DOHH2 (cell line): ENCODE measurements around the gene SPATA19.

ENCODE experiments used
- H3F3A ChIP-seq: fragments of 200-600 bp; sonication (generic), shearing (Covaris generic); 2 replicates; pipeline ENCODE4 v1.6.0; 2016; ENCODE audit warnings: antibody characterized with exemption, mild to moderate bottlenecking; ENCODE audit not compliant: control insufficient read depth, insufficient read depth
- H3K27ac ChIP-seq: fragments of 200-600 bp; sonication (generic); 2 replicates; pipeline ENCODE4 v1.5.1; 2014; ENCODE audit warnings: low read depth, mild to moderate bottlenecking, low read length, moderate library complexity
- H3K27me3 ChIP-seq: fragments of 200-600 bp; sonication (generic); 2 replicates; pipeline ENCODE4 v1.6.1; 2014; ENCODE audit warnings: mild to moderate bottlenecking, low read length, mixed read lengths; ENCODE audit not compliant: control insufficient read depth
- H3K36me3 ChIP-seq: fragments of 200-600 bp; sonication (generic); 2 replicates; pipeline ENCODE4 v1.6.1; 2014; ENCODE audit warnings: mild to moderate bottlenecking, low read length, moderate library complexity, mixed read lengths; ENCODE audit not compliant: control insufficient read depth
- H3K4me1 ChIP-seq: fragments of 200-600 bp; sonication (generic); 2 replicates; pipeline ENCODE4 v1.6.1; 2014; ENCODE audit warnings: mild to moderate bottlenecking, low read length, mixed read lengths; ENCODE audit not compliant: control insufficient read depth
- H3K4me2 ChIP-seq: fragments of 200-600 bp; sonication (generic); 2 replicates; pipeline ENCODE4 v1.6.0; 2014; ENCODE audit warnings: mild to moderate bottlenecking, low read length, moderate library complexity
- H3K4me3 ChIP-seq: fragments of 200-600 bp; sonication (generic); 2 replicates; pipeline ENCODE4 v1.5.1; 2014; ENCODE audit warnings: mild to moderate bottlenecking, low read length, mixed read lengths
- H3K79me2 ChIP-seq: fragments of 200-600 bp; sonication (generic); 2 replicates; pipeline ENCODE4 v1.6.1; 2014; ENCODE audit warnings: mild to moderate bottlenecking, low read length, mixed read lengths; ENCODE audit not compliant: control insufficient read depth
- H3K9me2 ChIP-seq: fragments of 200-600 bp; sonication (generic); replicated peaks from 2 replicates; pipeline ENCODE4 v1.6.1; 2014; ENCODE audit warnings: mild to moderate bottlenecking, low read length, mixed read lengths; ENCODE audit not compliant: control insufficient read depth
- H3K9me3 ChIP-seq: fragments of 200-600 bp; sonication (generic); 2 replicates; pipeline ENCODE4 v1.6.1; 2014; ENCODE audit warnings: antibody characterized with exemption, low read length, mixed read lengths; ENCODE audit not compliant: control insufficient read depth, insufficient read depth
- H4K20me1 ChIP-seq: fragments of 200-600 bp; sonication (generic); 2 replicates; pipeline ENCODE4 v1.6.0; 2014; ENCODE audit warnings: low read depth, mild to moderate bottlenecking, antibody characterized with exemption, low read length, moderate library complexity; ENCODE audit not compliant: control insufficient read depth, insufficient read depth
- CTCF ChIP-seq: fragments of 200-600 bp; sonication (generic); IDR thresholded peaks from one replicate; pipeline ENCODE4 v1.5.1; 2014; ENCODE audit warnings: antibody characterized with exemption, mild to moderate bottlenecking, low read depth, low read length; ENCODE audit not compliant: poor library complexity, severe bottlenecking
- EZH2phosphoT487 ChIP-seq: fragments of 200-600 bp; sonication (generic); IDR thresholded peaks from 2 replicates; pipeline ENCODE4 v1.6.1; 2017; ENCODE audit warnings: borderline replicate concordance, mild to moderate bottlenecking, antibody characterized with exemption, low read length, moderate library complexity, mixed read lengths

Gene SPATA19

GRCh38 chr11:133827556-133827955 is 17.8 kb downstream of the SPATA19 start:
- H3K79me2 ChIP-seq: no peaks in the 10 kb centered on the region
- no peak overlapping the region for H3K4me2 ChIP-seq
- no peaks in the 10 kb centered on the region for H4K20me1 ChIP-seq
- H3K27me3 ChIP-seq: no peaks in the 10 kb centered on the region
- no peaks in the 10 kb centered on the region for H3K9me3 ChIP-seq
- TF ChIP-seq EZH2phosphoT487: no peak
- TF ChIP-seq CTCF: no peak
- no peaks in the 10 kb centered on the region for H3K9me2 ChIP-seq
- no peak overlapping the region for H3K27ac ChIP-seq
- H3K4me1 ChIP-seq: no peaks in the 10 kb centered on the region
- H3K4me3 ChIP-seq: no peak overlapping the region
- H3K36me3 ChIP-seq: no peaks in the 10 kb centered on the region
- no peaks in the 10 kb centered on the region for H3F3A ChIP-seq

GRCh38 chr11:133826866-133827265 is 18.4 kb downstream of the SPATA19 start:
- Histone ChIP-seq H3K4me2 (no peak overlapping the region), H3K27ac (no peak overlapping the region), H3K9me2 (no peaks in the 10 kb centered on the region), H3K9me3 (no peaks in the 10 kb centered on the region), H3K4me3 (no peak overlapping the region), H3K27me3 (no peaks in the 10 kb centered on the region), H3K4me1 (no peaks in the 10 kb centered on the region), H3K36me3 (no peaks in the 10 kb centered on the region), H3F3A (no peaks in the 10 kb centered on the region), H4K20me1 (no peaks in the 10 kb centered on the region), H3K79me2 (no peaks in the 10 kb centered on the region)
- TF ChIP-seq EZH2phosphoT487 (no peak), CTCF (no peak)

- no peaks in the 10 kb centered on the region for H3K27me3 ChIP-seq
- H3F3A ChIP-seq: no peaks in the 10 kb centered on the region
- H3K79me2 ChIP-seq: no peaks in the 10 kb centered on the region
- no peaks in the 10 kb centered on the region for H3K9me3 ChIP-seq
- no peaks in the 10 kb centered on the region for H3K9me2 ChIP-seq
- no peak for TF ChIP-seq EZH2phosphoT487
- no peak for TF ChIP-seq CTCF
- H4K20me1 ChIP-seq: no peaks in the 10 kb centered on the region
- H3K4me1 ChIP-seq: no peaks in the 10 kb centered on the region
- H3K4me3 ChIP-seq: no peak overlapping the region
- no peak overlapping the region for H3K4me2 ChIP-seq
- no peaks in the 10 kb centered on the region for H3K36me3 ChIP-seq
- no peak overlapping the region for H3K27ac ChIP-seq
Observed at GRCh38 chr11:133825666-133826065, 19.6 kb downstream of the SPATA19 start.

- no peaks in the 10 kb centered on the region for H3K9me2 ChIP-seq
- no peaks in the 10 kb centered on the region for H3F3A ChIP-seq
- no peaks in the 10 kb centered on the region for H3K79me2 ChIP-seq
- TF ChIP-seq EZH2phosphoT487: no peak
- no peak for TF ChIP-seq CTCF
- H3K27ac ChIP-seq: no peak overlapping the region
- H3K27me3 ChIP-seq: no peaks in the 10 kb centered on the region
- no peaks in the 10 kb centered on the region for H3K36me3 ChIP-seq
- H4K20me1 ChIP-seq: no peaks in the 10 kb centered on the region
- H3K4me2 ChIP-seq: no peak overlapping the region
- no peaks in the 10 kb centered on the region for H3K4me1 ChIP-seq
- H3K9me3 ChIP-seq: no peaks in the 10 kb centered on the region
- H3K4me3 ChIP-seq: no peak overlapping the region
Observed at GRCh38 chr11:133825156-133825555, 20.2 kb downstream of the SPATA19 start.
